GM18502 (cell line): ENCODE data around the gene DOC2A.
"Not testable (repeated sequence)": the region's sequence is repeated elsewhere in the genome, so short reads cannot be mapped to it uniquely, and the experiment has no call there.

ENCODE experiments used
- ATAC-seq: cut with Tn5 transposase; IDR thresholded peaks from one replicate; pipeline ENCODE4 v1.9.1; 2021; ENCODE audit warnings: mild to moderate bottlenecking; ENCODE audit not compliant: unreplicated experiment, poor library complexity

Gene DOC2A

DNA sequence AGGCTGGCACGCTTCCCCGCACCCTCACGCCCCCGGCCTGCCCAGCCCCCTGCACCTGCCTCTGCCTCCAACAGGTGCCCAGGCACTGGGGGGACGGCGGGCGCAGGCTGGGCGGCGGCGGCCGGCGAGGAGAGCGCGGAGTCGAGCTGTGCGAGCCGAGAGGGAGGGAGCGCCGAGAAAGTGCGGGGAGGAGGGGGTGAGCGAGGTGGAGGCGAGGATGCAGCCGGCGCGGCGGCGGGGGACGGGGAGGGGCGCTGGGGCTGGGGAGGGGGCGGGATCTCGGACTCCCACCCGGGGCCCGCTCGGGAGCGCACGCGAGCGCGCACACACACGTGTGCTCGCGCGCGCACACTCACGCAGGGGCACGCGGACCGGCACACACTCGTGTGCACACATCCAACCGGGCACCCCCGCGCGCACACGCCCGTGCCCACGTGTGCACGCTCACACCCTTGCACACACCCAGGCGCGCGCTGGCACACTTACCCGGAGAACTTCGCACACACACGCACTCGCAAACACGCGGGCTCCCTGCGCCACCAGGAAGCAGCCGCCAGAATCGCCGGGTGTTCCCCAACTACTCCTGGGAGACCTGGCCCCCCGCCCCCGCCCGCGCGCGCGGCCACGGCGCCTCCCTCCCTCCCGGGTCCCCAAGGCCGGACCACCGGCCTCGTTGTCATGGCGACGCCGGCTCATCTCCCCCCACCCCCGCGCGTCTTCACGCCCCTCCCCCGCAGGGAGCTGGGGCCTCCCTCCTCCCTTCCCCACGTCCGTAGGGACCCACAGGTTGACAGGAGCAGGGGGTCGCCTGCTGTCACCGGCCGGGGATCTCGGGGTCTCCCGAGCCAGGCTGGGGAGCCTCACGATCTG is at the start of gene DOC2A:
TSS of gene DOC2A (minus strand) at position 184 of the 870 bp plus-strand sequence. CDS start 805 bp downstream, outside the sequence.
- no peak for ATAC-seq

GRCh38 chr16:30060346-30060745 is 49.5 kb upstream of the DOC2A start:
- ATAC-seq: no peak

DNA sequence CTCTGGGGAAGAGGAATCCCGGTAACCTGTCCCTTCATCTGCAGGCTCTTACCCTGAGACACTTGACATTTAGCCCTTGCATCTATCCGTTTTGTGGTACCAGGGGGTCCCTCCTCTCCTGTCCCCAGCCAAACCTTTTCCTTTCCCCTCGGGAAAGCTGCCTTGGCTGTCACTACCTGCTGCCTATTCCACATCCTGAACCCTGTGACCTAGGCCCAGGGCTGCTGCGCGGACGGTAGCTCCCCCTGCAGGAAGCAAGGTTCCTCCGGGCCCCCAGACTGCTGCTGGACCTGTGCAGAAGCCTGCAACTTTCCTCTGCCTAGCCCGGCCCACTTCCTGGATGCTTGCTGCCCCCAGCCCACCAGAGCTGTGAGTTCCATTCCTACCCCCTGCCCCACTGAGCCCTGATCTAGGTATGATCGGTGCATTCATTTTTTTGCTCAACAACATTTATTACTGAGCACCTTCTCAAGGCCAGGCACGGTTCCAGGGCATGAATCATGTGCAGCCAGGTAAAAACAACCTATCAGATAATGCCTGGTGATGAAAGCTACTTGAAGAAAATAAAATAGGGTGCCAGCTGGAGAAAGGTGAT is 44.2 kb upstream of the DOC2A start:
- ATAC-seq: no peak

- ATAC-seq: no peak
These were observed 43.6 kb upstream of the DOC2A start for GRCh38 chr16:30054451-30054850.

- ATAC-seq: peak; percentile 8
These were observed 42.7 kb upstream of the DOC2A start for GRCh38 chr16:30053376-30054015.

- peak; percentile 70 for ATAC-seq
These were observed 42.0 kb upstream of the DOC2A start for GRCh38 chr16:30052671-30053372.

DNA sequence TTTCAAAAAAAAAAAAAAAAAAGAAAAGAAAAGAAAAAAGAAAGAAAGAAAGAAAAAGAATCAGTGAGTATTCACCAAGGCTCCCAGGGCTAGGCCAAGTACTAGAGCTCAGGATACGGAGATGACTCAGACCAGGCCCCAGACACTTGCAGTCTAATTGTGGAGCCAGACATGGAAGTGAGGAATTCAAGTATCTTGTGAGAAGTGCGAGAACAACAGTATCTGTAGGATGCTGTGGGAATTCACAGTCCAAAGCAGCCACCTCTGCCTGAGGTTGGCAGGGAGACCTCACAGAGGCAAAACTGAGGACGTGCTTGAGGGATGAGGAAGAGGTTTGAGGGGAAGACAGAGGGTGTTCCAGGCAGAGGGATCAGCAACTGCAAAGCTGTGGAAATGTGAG is 40.7 kb upstream of the DOC2A start:
- no peak for ATAC-seq

DNA sequence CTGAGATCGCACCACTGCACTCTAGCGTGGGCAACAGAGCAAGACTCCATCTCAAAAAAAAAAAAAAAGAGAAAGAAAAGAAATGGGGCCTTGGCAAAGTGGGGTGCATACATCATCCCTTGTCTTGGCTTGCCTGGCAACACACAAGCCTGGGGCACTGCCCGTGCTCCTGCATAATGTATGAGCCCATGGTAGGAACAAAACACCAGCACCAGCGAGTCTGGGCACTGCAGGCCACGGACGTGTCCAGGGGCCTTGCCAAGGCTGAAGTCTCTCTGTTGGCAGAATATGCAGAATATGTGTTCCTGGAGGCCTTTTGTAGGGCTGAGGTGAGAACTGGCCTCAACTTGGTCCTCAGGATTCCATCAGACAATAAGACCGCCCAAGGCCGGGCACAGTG is 39.0 kb upstream of the DOC2A start:
- ATAC-seq: no peak

DNA sequence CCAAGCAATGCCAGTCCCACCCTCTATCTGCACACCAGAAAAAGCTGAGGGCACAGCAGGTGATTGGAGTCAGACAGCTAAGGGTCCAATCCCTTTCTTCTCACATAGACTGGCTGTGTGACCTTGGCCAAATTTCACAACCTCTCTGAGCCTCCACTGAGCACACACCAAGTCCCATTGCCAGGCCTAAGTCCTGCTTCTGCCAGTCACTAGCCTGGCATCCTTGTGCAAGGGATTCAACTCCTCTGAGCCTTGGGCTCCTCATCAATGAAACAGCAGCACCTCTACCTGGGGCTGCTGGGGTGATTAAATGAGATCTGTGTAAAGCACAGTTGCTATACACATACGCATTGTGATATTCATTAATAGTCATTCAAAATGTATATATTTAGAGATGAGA is 35.8 kb upstream of the DOC2A start:
- no peak for ATAC-seq

GRCh38 chr16:30046178-30046577 is 35.4 kb upstream of the DOC2A start:
- ATAC-seq: no peak

- ATAC-seq: no peak
These were observed 31.0 kb upstream of the DOC2A start for GRCh38 chr16:30041841-30042240.

DNA sequence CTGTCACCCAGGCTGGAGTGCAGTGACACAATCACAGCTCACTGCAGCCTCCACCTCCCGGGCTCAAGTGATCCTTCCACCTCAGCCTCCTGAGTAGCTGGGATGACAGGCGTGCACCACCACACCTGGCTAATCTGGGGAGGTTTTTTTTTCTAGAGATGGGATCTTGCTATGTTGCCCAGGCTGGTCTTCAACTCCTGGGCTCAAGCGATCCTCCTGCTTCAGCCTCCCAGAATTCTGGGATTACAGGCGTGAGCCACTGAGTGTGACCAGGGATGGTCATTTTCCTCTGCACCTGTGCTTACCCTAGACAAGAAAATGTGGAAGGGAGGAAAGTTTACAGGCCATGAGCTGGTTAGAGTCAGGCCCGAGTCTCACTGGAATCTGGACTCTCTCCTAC is 29.9 kb upstream of the DOC2A start:
- not testable (repeated sequence) for ATAC-seq

- ATAC-seq: no peak
These were observed 29.4 kb upstream of the DOC2A start for GRCh38 chr16:30040221-30040620.

DNA sequence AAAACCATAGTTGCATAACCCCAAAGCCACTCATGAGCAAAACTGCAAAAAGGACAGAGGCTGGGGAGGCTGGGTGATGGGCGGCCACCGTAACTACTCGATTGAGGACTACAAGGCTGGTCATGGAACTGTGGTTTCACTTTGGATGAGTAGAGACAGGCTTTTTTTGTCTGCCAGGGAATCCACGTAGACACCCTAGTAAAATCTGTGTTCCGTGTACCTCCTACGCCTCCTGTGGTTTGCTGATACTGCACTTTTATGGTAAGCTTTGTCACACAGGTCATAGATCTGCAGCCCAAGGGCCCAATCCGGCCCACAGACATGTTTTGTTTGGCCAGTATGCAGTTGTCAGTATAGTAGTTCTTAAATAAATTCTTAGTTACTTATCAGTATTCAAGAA is 22.4 kb upstream of the DOC2A start:
- no peak for ATAC-seq

GRCh38 chr16:30032083-30032819 is 21.4 kb upstream of the DOC2A start:
- no peak for ATAC-seq

DNA sequence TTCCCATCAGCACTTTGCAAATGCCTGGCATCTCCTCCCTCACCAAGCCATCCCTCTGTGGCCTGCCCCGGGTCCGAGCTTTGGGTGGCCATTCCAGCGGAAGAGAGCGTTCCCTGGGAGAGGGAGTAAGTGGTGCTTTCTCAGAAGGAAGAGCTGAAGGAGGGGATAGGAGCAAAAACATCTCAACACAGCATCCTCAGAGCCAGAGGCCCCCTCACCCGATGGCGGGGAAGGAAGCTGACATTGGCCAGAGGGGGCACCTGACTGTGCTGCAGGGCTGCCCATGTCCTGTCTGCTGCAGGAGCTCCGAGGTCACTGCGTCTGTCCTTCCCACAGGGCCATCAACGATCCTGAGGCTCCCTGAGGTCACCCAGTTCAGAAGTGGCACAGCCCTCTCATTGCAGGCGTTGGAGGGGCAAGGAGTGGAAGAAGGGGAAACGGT is 20.7 kb upstream of the DOC2A start:
- ATAC-seq: no peak

GRCh38 chr16:30030841-30031413 is 20.1 kb upstream of the DOC2A start, which contains the start of gene TLCD3B:
Gene TLCD3B (minus strand): TSS chr16:30031271. CDS start chr16:30030527, 744 bp downstream.
- ATAC-seq: no peak

GRCh38 chr16:30030011-30030685 is 19.3 kb upstream of the DOC2A start:
- no peak for ATAC-seq
